ENCODE results near the gene NPPB.

NPPB gene

GRCh38 chr1:11838349-11839272 lies 20.1 kb downstream of the NPPB start:
- Mint-ChIP-seq H3K36me3 (ENCODE audit: low read depth) (peaks cover 35% of the 10 kb centered on the region), H3K4me1 (ENCODE audit: low read depth) (peaks cover 5% of the 10 kb centered on the region), H3K9me3 (no peaks in the 10 kb centered on the region), H3K27ac (no peak overlapping the region), H3K4me3 (no peak overlapping the region), H3K27me3 (ENCODE audit: low read depth) (no peaks in the 10 kb centered on the region)
- peak; percentile 50 for DNase-seq (ENCODE audit: low spot score)

GRCh38 chr1:11837767-11838348 lies 20.9 kb downstream of the NPPB start:
- no peak for DNase-seq (ENCODE audit: low spot score)
- Mint-ChIP-seq H3K36me3 (ENCODE audit: low read depth) (peaks cover 35% of the 10 kb centered on the region), H3K9me3 (no peaks in the 10 kb centered on the region), H3K27ac (no peak overlapping the region), H3K4me3 (no peak overlapping the region), H3K4me1 (ENCODE audit: low read depth) (peaks cover 5% of the 10 kb centered on the region), H3K27me3 (ENCODE audit: low read depth) (no peaks in the 10 kb centered on the region)

GRCh38 chr1:11836955-11837766 lies 21.6 kb downstream of the NPPB start:
- no peak for DNase-seq (ENCODE audit: low spot score)
- no peaks in the 10 kb centered on the region for H3K9me3 Mint-ChIP-seq
- peaks cover 5% of the 10 kb centered on the region for H3K4me1 Mint-ChIP-seq (ENCODE audit: low read depth)
- H3K36me3 Mint-ChIP-seq (ENCODE audit: low read depth) = peaks cover 32% of the 10 kb centered on the region
- H3K27me3 Mint-ChIP-seq (ENCODE audit: low read depth) = no peaks in the 10 kb centered on the region
- no peak overlapping the region for H3K4me3 Mint-ChIP-seq
- no peak overlapping the region for H3K27ac Mint-ChIP-seq

GRCh38 chr1:11835441-11836225 lies 23.1 kb downstream of the NPPB start:
- no peak overlapping the region for H3K27ac Mint-ChIP-seq
- H3K4me3 Mint-ChIP-seq = no peak overlapping the region
- no peak for DNase-seq (ENCODE audit: low spot score)
- H3K9me3 Mint-ChIP-seq = no peaks in the 10 kb centered on the region
- peaks cover 5% of the 10 kb centered on the region for H3K4me1 Mint-ChIP-seq (ENCODE audit: low read depth)
- H3K36me3 Mint-ChIP-seq (ENCODE audit: low read depth) = peaks cover 33% of the 10 kb centered on the region
- no peaks in the 10 kb centered on the region for H3K27me3 Mint-ChIP-seq (ENCODE audit: low read depth)

GRCh38 chr1:11833900-11834299 lies 24.8 kb downstream of the NPPB start:
- H3K36me3 Mint-ChIP-seq (ENCODE audit: low read depth) = peaks cover 29% of the 10 kb centered on the region

GRCh38 chr1:11833497-11833896 lies 25.2 kb downstream of the NPPB start:
- no peak for DNase-seq (ENCODE audit: low spot score)
- no peak overlapping the region for H3K27ac Mint-ChIP-seq
- no peaks in the 10 kb centered on the region for H3K9me3 Mint-ChIP-seq
- H3K4me1 Mint-ChIP-seq (ENCODE audit: low read depth) = peaks cover under 1% of the 10 kb centered on the region
- H3K36me3 Mint-ChIP-seq (ENCODE audit: low read depth) = peaks cover 25% of the 10 kb centered on the region
- H3K27me3 Mint-ChIP-seq (ENCODE audit: low read depth) = no peaks in the 10 kb centered on the region
- no peak overlapping the region for H3K4me3 Mint-ChIP-seq

More at GRCh38 chr1:11833900-11834299, 24.8 kb downstream of the NPPB start:
- Mint-ChIP-seq H3K9me3 (no peaks in the 10 kb centered on the region), H3K4me1 (ENCODE audit: low read depth) (peaks cover 5% of the 10 kb centered on the region), H3K4me3 (no peak overlapping the region), H3K27ac (no peak overlapping the region), H3K27me3 (ENCODE audit: low read depth) (no peaks in the 10 kb centered on the region)
- no peak for DNase-seq (ENCODE audit: low spot score)

- no peaks in the 10 kb centered on the region for H3K9me3 Mint-ChIP-seq
- no peak overlapping the region for H3K4me3 Mint-ChIP-seq
- DNase-seq (ENCODE audit: low spot score) = no peak
- H3K27ac Mint-ChIP-seq = no peak overlapping the region
- H3K27me3 Mint-ChIP-seq (ENCODE audit: low read depth) = no peaks in the 10 kb centered on the region
- peaks cover 29% of the 10 kb centered on the region for H3K36me3 Mint-ChIP-seq (ENCODE audit: low read depth)
- no peaks in the 10 kb centered on the region for H3K4me1 Mint-ChIP-seq (ENCODE audit: low read depth)
Measured at GRCh38 chr1:11831945-11832725, 26.6 kb downstream of the NPPB start.

- Mint-ChIP-seq H3K36me3 (ENCODE audit: low read depth) (peaks cover 23% of the 10 kb centered on the region), H3K4me3 (no peak overlapping the region), H3K9me3 (no peaks in the 10 kb centered on the region), H3K27ac (no peak overlapping the region), H3K4me1 (ENCODE audit: low read depth) (no peaks in the 10 kb centered on the region), H3K27me3 (ENCODE audit: low read depth) (no peaks in the 10 kb centered on the region)
- DNase-seq (ENCODE audit: low spot score) = no peak
Measured at GRCh38 chr1:11828511-11828910, 30.2 kb downstream of the NPPB start.

GRCh38 chr1:11826946-11827345 lies 31.8 kb downstream of the NPPB start:
- Mint-ChIP-seq H3K4me1 (ENCODE audit: low read depth) (no peaks in the 10 kb centered on the region), H3K9me3 (no peaks in the 10 kb centered on the region), H3K27me3 (ENCODE audit: low read depth) (no peaks in the 10 kb centered on the region), H3K36me3 (ENCODE audit: low read depth) (peaks cover 23% of the 10 kb centered on the region), H3K27ac (no peak overlapping the region), H3K4me3 (no peak overlapping the region)
- no peak for DNase-seq (ENCODE audit: low spot score)

- Mint-ChIP-seq H3K4me3 (no peak overlapping the region), H3K27me3 (ENCODE audit: low read depth) (no peaks in the 10 kb centered on the region), H3K4me1 (ENCODE audit: low read depth) (no peaks in the 10 kb centered on the region), H3K27ac (no peak overlapping the region), H3K9me3 (no peaks in the 10 kb centered on the region), H3K36me3 (ENCODE audit: low read depth) (peaks cover 17% of the 10 kb centered on the region)
- no peak for DNase-seq (ENCODE audit: low spot score)
Measured at GRCh38 chr1:11825131-11825530, 33.6 kb downstream of the NPPB start.

GRCh38 chr1:11823366-11824137 lies 35.2 kb downstream of the NPPB start:
- H3K9me3 Mint-ChIP-seq = no peaks in the 10 kb centered on the region
- DNase-seq (ENCODE audit: low spot score) = no peak
- peaks cover 25% of the 10 kb centered on the region for H3K36me3 Mint-ChIP-seq (ENCODE audit: low read depth)
- H3K4me1 Mint-ChIP-seq (ENCODE audit: low read depth) = no peaks in the 10 kb centered on the region
- H3K27ac Mint-ChIP-seq = no peak overlapping the region
- no peak overlapping the region for H3K4me3 Mint-ChIP-seq
- H3K27me3 Mint-ChIP-seq (ENCODE audit: low read depth) = no peaks in the 10 kb centered on the region

- no peak overlapping the region for H3K27ac Mint-ChIP-seq
- H3K9me3 Mint-ChIP-seq = no peaks in the 10 kb centered on the region
- peaks cover 25% of the 10 kb centered on the region for H3K36me3 Mint-ChIP-seq (ENCODE audit: low read depth)
- H3K4me1 Mint-ChIP-seq (ENCODE audit: low read depth) = no peaks in the 10 kb centered on the region
- no peak for DNase-seq (ENCODE audit: low spot score)
- no peak overlapping the region for H3K4me3 Mint-ChIP-seq
- H3K27me3 Mint-ChIP-seq (ENCODE audit: low read depth) = no peaks in the 10 kb centered on the region
Measured at GRCh38 chr1:11822091-11822490, 36.7 kb downstream of the NPPB start.
